Endothelial cell of umbilical vein (primary cell): Measurements from ENCODE around the gene TBX20. TPM values are rescaled to one million over a fixed set of nuclear protein-coding genes. Genes with fewer than 3 reads are reported as not detected.

Source experiments
- BruUV-seq: library from RNA; stranded (reverse); fragments of 400-500 nt; replicated peaks from 2 replicates; lab custom pipeline; 2021; lab: Mats Ljungman, UMichigan
- CTCF ChIA-PET: fragments of 300-600, 350-600 bp; sonication (Branson Sonifier 250); formaldehyde crosslinking; loops from one replicate; lab custom pipeline; 2021; ENCODE audit warnings: antibody characterized with exemption, inconsistent platforms; lab: Charles Lee
- POLR2A ChIA-PET: fragments of 300-600, 350-600 bp; sonication (Branson Sonifier 250); formaldehyde crosslinking; loops from one replicate; lab custom pipeline; 2021; ENCODE audit warnings: antibody characterized with exemption, inconsistent platforms; lab: Charles Lee
- DNase-seq: peaks from one replicate; pipeline ENCODE4 v3.0.0-alpha.2; 2011; ENCODE audit warnings: low read depth, low spot score
- FAIRE-seq: peaks from 2 replicates; lab custom pipeline; 2011; peaks lifted over from hg19 to GRCh38; lab: Jason Lieb, UNC
- H2AFZ ChIP-seq: 2 replicates; pipeline ENCODE4 v1.6.0; 2012; ENCODE audit warnings: low read depth, low read length, control low read depth, inconsistent platforms
- H3K27ac ChIP-seq: 2 replicates; pipeline ENCODE4 v1.5.1; 2011; ENCODE audit warnings: low read depth, mild to moderate bottlenecking, control low read depth, low read length, moderate library complexity; ENCODE audit not compliant: insufficient read depth
- H3K27me3 ChIP-seq, 2 experiments: 2 replicates each; pipeline versions ENCODE4 v1.6.0 to v1.6.1; 2011; ENCODE audit warnings: low read length in 2 of 2, mixed read lengths in 1 of 2; ENCODE audit not compliant: control insufficient read depth in 2 of 2, insufficient read depth in 2 of 2
- H3K36me3 ChIP-seq, 2 experiments: 2 replicates in 1 of 2; 3 replicates in 1 of 2; pipeline ENCODE4 v1.5.1; 2011; ENCODE audit warnings: low read length in 2 of 2, mild to moderate bottlenecking in 1 of 2, moderate library complexity in 1 of 2; ENCODE audit not compliant: control insufficient read depth in 2 of 2, insufficient read depth in 2 of 2; ENCODE audit errors: extremely low read depth in 1 of 2
- H3K4me1 ChIP-seq: 3 replicates; pipeline ENCODE4 v1.5.1; 2011; ENCODE audit warnings: mild to moderate bottlenecking, low read length; ENCODE audit not compliant: control insufficient read depth, insufficient read depth; ENCODE audit errors: extremely low read depth
- H3K4me2 ChIP-seq: 2 replicates; pipeline ENCODE4 v1.6.1; 2011; ENCODE audit warnings: low read length, control low read depth, mixed read lengths; ENCODE audit not compliant: insufficient read depth
- H3K4me3 ChIP-seq, 3 experiments: fragments of 200-600 bp in 1 of 3; sonication (generic), shearing (Covaris generic) in 1 of 3; replicated peaks in 1 of 3; 2 replicates each; pipeline ENCODE4 v1.5.1; 2011 to 2016; ENCODE audit warnings: control low read depth in 3 of 3, low read length in 3 of 3, mild to moderate bottlenecking in 2 of 3, inconsistent platforms in 1 of 3, low read depth in 1 of 3, moderate library complexity in 1 of 3; ENCODE audit not compliant: insufficient read depth in 1 of 3
- H3K79me2 ChIP-seq: 2 replicates; pipeline ENCODE4 v1.6.0; 2012; ENCODE audit warnings: low read length, inconsistent platforms; ENCODE audit not compliant: control insufficient read depth, insufficient read depth
- H3K9ac ChIP-seq: replicated peaks from 2 replicates; pipeline ENCODE3; 2011; ENCODE audit warnings: low read length, control low read depth; ENCODE audit not compliant: insufficient read depth; ENCODE audit errors: extremely low read depth
- H3K9me1 ChIP-seq: replicated peaks from 3 replicates; pipeline ENCODE4 v1.6.0; 2011; ENCODE audit warnings: mild to moderate bottlenecking, low read length; ENCODE audit not compliant: control insufficient read depth, insufficient read depth; ENCODE audit errors: extremely low read depth
- H3K9me3 ChIP-seq: replicated peaks from 2 replicates; pipeline ENCODE4 v1.5.1; 2012; ENCODE audit warnings: low read length, inconsistent platforms; ENCODE audit not compliant: control insufficient read depth, insufficient read depth
- H4K20me1 ChIP-seq: replicated peaks from 2 replicates; pipeline ENCODE3; 2011; ENCODE audit warnings: mild to moderate bottlenecking, low read length; ENCODE audit not compliant: control insufficient read depth, insufficient read depth; ENCODE audit errors: extremely low read depth
- CTCF ChIP-seq, 2 donors: IDR thresholded peaks; 1 replicate in 1 of 2; 2 replicates in 1 of 2; pipeline ENCODE4 v1.5.1; 2011; ENCODE audit warnings: low read length in 2 of 2, mild to moderate bottlenecking in 2 of 2, moderate library complexity in 2 of 2, control low read depth in 1 of 2, inconsistent platforms in 1 of 2, low read depth in 1 of 2; ENCODE audit not compliant: insufficient read depth in 1 of 2; ENCODE audit errors: extremely low read depth in 1 of 2
- EZH2 ChIP-seq: IDR thresholded peaks from 2 replicates; pipeline ENCODE4 v1.6.1; 2012; ENCODE audit warnings: borderline replicate concordance, low read depth, mild to moderate bottlenecking, moderate library complexity, low read length, inconsistent platforms; ENCODE audit not compliant: severe bottlenecking
- FOS ChIP-seq: IDR thresholded peaks from 2 replicates; pipeline ENCODE4 v1.6.1; 2011; ENCODE audit warnings: mild to moderate bottlenecking, low read length, moderate library complexity, borderline replicate concordance; ENCODE audit not compliant: insufficient read depth
- GATA2 ChIP-seq: IDR thresholded peaks from 2 replicates; pipeline ENCODE4 v1.7.0; 2011; ENCODE audit warnings: low read depth, mild to moderate bottlenecking, moderate library complexity, mixed read lengths, low read length; ENCODE audit not compliant: insufficient read length, insufficient read depth
- JUN ChIP-seq: IDR thresholded peaks from 2 replicates; pipeline ENCODE4 v1.6.1; 2011; ENCODE audit warnings: borderline replicate concordance, low read depth; ENCODE audit not compliant: insufficient read length, insufficient read depth
- MAX ChIP-seq: IDR thresholded peaks from 2 replicates; pipeline ENCODE4 v1.6.1; 2011; ENCODE audit not compliant: insufficient read depth, insufficient read length
- MYC ChIP-seq: IDR thresholded peaks from one replicate; pipeline ENCODE4 v1.6.1; 2011; ENCODE audit warnings: mild to moderate bottlenecking, low read depth, low read length
- POLR2A ChIP-seq: IDR thresholded peaks from 2 replicates; pipeline ENCODE4 v1.6.1; 2012; ENCODE audit warnings: low read depth, mild to moderate bottlenecking, control low read depth, low read length
- POLR2AphosphoS5 ChIP-seq: IDR thresholded peaks from 2 replicates; pipeline ENCODE4 v1.6.1; 2012; ENCODE audit warnings: low read depth, mild to moderate bottlenecking, control low read depth, low read length, moderate library complexity; ENCODE audit not compliant: insufficient read depth
- dilution Hi-C: fragments of 300-500 bp; cut with MboI; formaldehyde crosslinking; loops from one replicate; pipeline ENCODE4 v1.15.0; 2019; ENCODE audit warnings: low sequenced_read_pairs; ENCODE audit not compliant: extremely low pct_ligation_motif_present
- intact Hi-C: fragments of 100-400 bp; cut with micrococcal nuclease; formaldehyde crosslinking; loops from one replicate; pipeline ENCODE4 v1.10.0; 2022
- polyA plus RNA-seq, 4 experiments: library from polyadenylated mRNA; depleted of rRNA in 3 of 4; stranded (reverse) in 3 of 4; unstranded in 1 of 4; fragments of >200 nt; gene quantifications; 2 replicates each; pipeline versions ENCODE4 v1.2.1 to v1.2.3, GENCODE V29; 2011 to 2012; ENCODE audit warnings: missing spikeins in 1 of 4
- total RNA-seq: library from RNA; stranded (reverse); gene quantifications from 2 replicates; pipeline ENCODE4 v1.2.3, GENCODE V29; 2021

Gene TBX20
- total and polyA plus RNA-seq, 2 donors (not counting 3 experiments of a cell fraction or from before 2014, with no cell fraction given), result not detected

- no peaks in the 10 kb centered on the region for H3K79me2 ChIP-seq
- CTCF ChIA-PET, result no interaction called here
- no peaks in the 10 kb centered on the region for H3K4me1 ChIP-seq
- intact Hi-C loops, result no loop called here
- no peak overlapping the region for H3K4me2 ChIP-seq
- dilution Hi-C loops, result no loop called here
- no peak overlapping the region for H3K4me3 ChIP-seq
- no peaks in the 10 kb centered on the region for H3K27me3 ChIP-seq
- no peaks in the 10 kb centered on the region for H4K20me1 ChIP-seq
- H3K36me3 ChIP-seq, result no peaks in the 10 kb centered on the region
- FAIRE-seq (no peak), DNase-seq (no peak)
- no peak for TF ChIP-seq EZH2
- no peak for TF ChIP-seq POLR2A
- TF ChIP-seq CTCF (IDR thresholded peaks at IDR 0.05; ENCODE audit: extremely low read depth in 1 of 2, insufficient read depth in 1 of 2, low read depth in 1 of 2, low read length in 2 of 2), result no peak
- TF ChIP-seq MYC, result no peak
- TF ChIP-seq JUN, result no peak
- no peak for TF ChIP-seq FOS
- TF ChIP-seq GATA2, result no peak
- no peak for TF ChIP-seq MAX
- TF ChIP-seq POLR2AphosphoS5, result no peak
- H3K9ac ChIP-seq, result no peak overlapping the region
- no TSS peak for BruUV-seq
- POLR2A ChIA-PET, result no interaction called here
- no peaks in the 10 kb centered on the region for H3K9me1 ChIP-seq
- no peaks in the 10 kb centered on the region for H3K9me3 ChIP-seq
- no peak overlapping the region for H2AFZ ChIP-seq
- H3K27ac ChIP-seq, result no peak overlapping the region
These were observed 31.9 kb upstream of the TBX20 start for GRCh38 chr7:35285799-35286198.
